SK-N-SH (cell line): ENCODE results near the gene ZP2. TPM values are rescaled to one million over a fixed set of nuclear protein-coding genes. Genes with fewer than 3 reads are reported as not detected.

Experiments
- CTCF ChIA-PET: fragments of 300-600, 350-600 bp; formaldehyde crosslinking; extraction: SDS; loops from one replicate; lab custom pipeline; 2021; lab: Yijun Ruan, JAX
- POLR2A ChIA-PET: fragments of 350-600 bp; sonication (Branson Sonifier 250); formaldehyde crosslinking; extraction: SDS; loops from one replicate; lab custom pipeline; 2020; ENCODE audit warnings: antibody characterized with exemption, inconsistent platforms; lab: Yijun Ruan, JAX
- DNase-seq: peaks from one replicate; pipeline ENCODE4 v3.0.0; 2012
- H2AFZ ChIP-seq: fragments of 200-600 bp; sonication (generic); 2 replicates; pipeline ENCODE4 v1.8.1; 2016; ENCODE audit warnings: antibody characterized with exemption, mild to moderate bottlenecking, low read depth
- H3F3A ChIP-seq: fragments of 200-600 bp; sonication (generic); replicated peaks from 2 replicates; pipeline ENCODE3; 2016; ENCODE audit warnings: antibody characterized with exemption, mild to moderate bottlenecking; ENCODE audit not compliant: insufficient read depth
- H3K27ac ChIP-seq, 2 experiments: fragments of 200-500 bp in 1 of 2; fragments of 200-600 bp in 1 of 2; sonication (Bioruptor generic) in 1 of 2; sonication (generic), shearing (Covaris generic) in 1 of 2; 2 replicates each; pipeline versions ENCODE4 v1.5.1 to v1.6.1; 2014 to 2016; ENCODE audit warnings: low read depth in 2 of 2, inconsistent platforms in 1 of 2, low read length in 1 of 2, mild to moderate bottlenecking in 1 of 2, mixed read lengths in 1 of 2
- H3K27me3 ChIP-seq: fragments of 200-600 bp; sonication (generic), shearing (Covaris generic); 2 replicates; pipeline ENCODE4 v1.6.1; 2016; ENCODE audit warnings: mixed run types; ENCODE audit not compliant: insufficient read depth
- H3K36me3 ChIP-seq, 2 experiments: fragments of 200-500 bp in 1 of 2; fragments of 200-600 bp in 1 of 2; sonication (Bioruptor generic) in 1 of 2; sonication (generic) in 1 of 2; replicated peaks in 1 of 2; 2 replicates each; pipeline versions ENCODE3 to v1.5.1; 2014 to 2016; ENCODE audit warnings: low read length in 1 of 2, mild to moderate bottlenecking in 1 of 2; ENCODE audit not compliant: insufficient read depth in 2 of 2, control insufficient read depth in 1 of 2
- H3K4me1 ChIP-seq, 2 experiments: fragments of 200-500 bp in 1 of 2; fragments of 200-600 bp in 1 of 2; sonication (Bioruptor generic) in 1 of 2; sonication (generic), shearing (Covaris generic) in 1 of 2; 2 replicates each; pipeline versions ENCODE4 v1.5.1 to v1.6.1; 2014 to 2016; ENCODE audit warnings: low read depth in 1 of 2, low read length in 1 of 2, mixed run types in 1 of 2; ENCODE audit not compliant: insufficient read depth in 2 of 2, control insufficient read depth in 1 of 2
- H3K4me2 ChIP-seq: fragments of 200-600 bp; sonication (generic), shearing (Covaris generic); 2 replicates; pipeline ENCODE4 v1.6.1; 2017; ENCODE audit warnings: mixed run types
- H3K4me3 ChIP-seq, 2 experiments: fragments of 200-500 bp in 1 of 2; fragments of 200-600 bp in 1 of 2; sonication (Bioruptor generic) in 1 of 2; sonication (generic), shearing (Covaris generic) in 1 of 2; 2 replicates each; pipeline versions ENCODE4 v1.5.1 to v1.8.1; 2014 to 2016; ENCODE audit warnings: low read depth in 2 of 2, inconsistent platforms in 1 of 2, low read length in 1 of 2, mild to moderate bottlenecking in 1 of 2, mixed read lengths in 1 of 2, moderate library complexity in 1 of 2
- H3K79me2 ChIP-seq: fragments of 200-600 bp; sonication (generic); 2 replicates; pipeline ENCODE4 v1.8.1; 2017; ENCODE audit warnings: mild to moderate bottlenecking; ENCODE audit not compliant: insufficient read depth
- H3K9ac ChIP-seq: fragments of 200-600 bp; sonication (generic); 2 replicates; pipeline ENCODE4 v1.6.1; 2017; ENCODE audit warnings: mixed run types
- H3K9me2 ChIP-seq: fragments of 200-600 bp; sonication (generic); 2 replicates; pipeline ENCODE4 v1.6.1; 2017; ENCODE audit warnings: mixed run types
- H3K9me3 ChIP-seq: fragments of 200-600 bp; sonication (generic); 2 replicates; pipeline ENCODE4 v1.6.1; 2017; ENCODE audit warnings: mixed run types, mild to moderate bottlenecking, moderate library complexity
- H4K20me1 ChIP-seq: fragments of 200-600 bp; sonication (generic); 2 replicates; pipeline ENCODE4 v1.6.1; 2017; ENCODE audit warnings: mild to moderate bottlenecking, mixed run types; ENCODE audit not compliant: insufficient read depth
- CHD2 ChIP-seq: fragments of 150-350 bp; IDR thresholded peaks from 2 replicates; pipeline ENCODE4 v1.6.1; 2018; ENCODE audit warnings: low read length; ENCODE audit not compliant: partially characterized antibody
- CTCF ChIP-seq: fragments of 200-600 bp; sonication (generic); IDR thresholded peaks from 2 replicates; pipeline ENCODE4 v1.6.1; 2017; ENCODE audit warnings: antibody characterized with exemption, mild to moderate bottlenecking, moderate library complexity
- ELF1 ChIP-seq: IDR thresholded peaks from 2 replicates; pipeline ENCODE4 v1.4.0; 2012
- EZH2phosphoT487 ChIP-seq: fragments of 200-600 bp; sonication (generic); IDR thresholded peaks from 2 replicates; pipeline ENCODE4 v1.6.1; 2017; ENCODE audit warnings: low read depth, mixed run types, mild to moderate bottlenecking, antibody characterized with exemption, moderate library complexity, borderline replicate concordance
- FOSL2 ChIP-seq: IDR thresholded peaks from 2 replicates; pipeline ENCODE4 v1.4.0; 2012; ENCODE audit warnings: low read depth, mild to moderate bottlenecking, moderate library complexity, borderline replicate concordance
- FOXJ3 ChIP-seq: sonication (generic); formaldehyde crosslinking; IDR thresholded peaks from 2 replicates; pipeline ENCODE4 v1.5.1; 2020; ENCODE audit warnings: mild to moderate bottlenecking, missing genetic modification reagents
- GABPA ChIP-seq: IDR thresholded peaks from 2 replicates; pipeline ENCODE4 v1.4.0; 2012; ENCODE audit warnings: low read depth, mild to moderate bottlenecking
- GATA2 ChIP-seq: sonication (generic); formaldehyde crosslinking; IDR thresholded peaks from 2 replicates; pipeline ENCODE4 v1.5.0; 2020; ENCODE audit warnings: mild to moderate bottlenecking, missing genetic modification reagents
- JUND ChIP-seq: IDR thresholded peaks from 2 replicates; pipeline ENCODE4 v1.4.0; 2012
- MEF2A ChIP-seq: IDR thresholded peaks from 2 replicates; pipeline ENCODE4 v1.4.0; 2012; ENCODE audit warnings: low read depth, borderline replicate concordance
- MXI1 ChIP-seq: IDR thresholded peaks from 2 replicates; pipeline ENCODE4 v1.6.1; 2012; ENCODE audit warnings: mild to moderate bottlenecking, low read depth, low read length, improper control_type of control experiment
- NFIC ChIP-seq: IDR thresholded peaks from 2 replicates; pipeline ENCODE4 v1.4.0; 2012; ENCODE audit warnings: borderline replicate concordance
- POLR2AphosphoS5 ChIP-seq: IDR thresholded peaks from 2 replicates; pipeline ENCODE4 v1.6.1; 2012; ENCODE audit warnings: low read depth, low read length
- RAD21 ChIP-seq: IDR thresholded peaks from 2 replicates; pipeline ENCODE4 v1.6.1; 2012; ENCODE audit warnings: mild to moderate bottlenecking, low read length
- RCOR1 ChIP-seq: fragments of 150-350 bp; IDR thresholded peaks from 2 replicates; pipeline ENCODE4 v1.6.1; 2017; ENCODE audit warnings: antibody characterized with exemption, low read length
- RXRA ChIP-seq: IDR thresholded peaks from 2 replicates; pipeline ENCODE4 v1.4.0; 2012; ENCODE audit warnings: low read depth, mild to moderate bottlenecking, borderline replicate concordance
- SIN3A ChIP-seq: IDR thresholded peaks from 2 replicates; pipeline ENCODE4 v1.6.1; 2012; ENCODE audit warnings: low read depth, mild to moderate bottlenecking, low read length, moderate library complexity, borderline replicate concordance
- TCF12 ChIP-seq: IDR thresholded peaks from 2 replicates; pipeline ENCODE4 v1.4.0; 2012
- ZBTB33 ChIP-seq: IDR thresholded peaks from 2 replicates; pipeline ENCODE4 v1.4.0; 2012; ENCODE audit warnings: low read depth, borderline replicate concordance
- WGBS: methylation state at CpG from one replicate; pipeline ENCODE4 v1.1.6; 2017; ENCODE audit warnings: low lambda C conversion rate; 5-methylcytosine and 5-hydroxymethylcytosine counted together
- polyA plus RNA-seq, 3 experiments: library from polyadenylated mRNA; depleted of rRNA; stranded (reverse); fragments of >200 nt; gene quantifications; 2 replicates each; pipeline ENCODE4 v1.2.3, GENCODE V29; 2012

Gene ZP2
- polyA plus RNA-seq, 1 of the 3 experiments (the other 2 are of a cell fraction) = not detected

DNA sequence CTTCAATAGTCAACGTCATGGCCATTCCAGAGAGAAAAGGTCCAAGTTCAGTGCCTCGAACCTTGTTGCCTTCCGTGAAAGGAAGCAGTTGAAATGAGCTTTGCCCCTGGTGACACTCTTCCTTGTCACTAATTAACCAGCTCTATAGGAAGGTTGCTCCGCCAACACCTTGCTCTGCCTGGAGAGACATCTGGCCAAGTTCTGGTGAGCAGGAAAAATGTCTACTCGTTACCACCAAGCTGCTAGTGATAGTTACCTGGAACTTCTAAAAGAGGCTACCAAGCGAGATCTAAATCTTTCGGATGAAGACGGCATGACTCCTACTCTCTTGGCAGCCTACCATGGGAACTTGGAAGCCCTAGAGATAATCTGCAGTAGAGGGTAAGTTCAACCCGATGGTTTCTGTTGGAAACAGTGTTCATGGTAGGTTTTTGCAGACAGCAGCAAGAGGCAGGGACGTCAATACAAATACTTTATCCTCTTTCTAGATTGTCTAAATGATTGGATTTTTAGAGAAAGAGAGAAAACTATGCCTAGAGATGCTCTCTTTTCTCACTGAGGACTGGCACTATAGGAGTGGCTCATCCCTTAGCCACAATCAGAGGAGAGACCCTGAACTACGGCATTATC, 22.3 kb upstream of the ZP2 start, which contains the start of gene ANKS4B:
TSS of gene ANKS4B (plus strand) at position 179 of the 630 bp plus-strand sequence. CDS start at position 218, 39 bp downstream.
- ChIA-PET CTCF (no interaction called here), POLR2A (no interaction called here)
- Histone ChIP-seq H3K4me2 (no peak within 1 kb of the TSS), H3K9me3 (no peaks in the 10 kb centered on the region), H3K27ac (no peak within 1 kb of the TSS), H3K9ac (no peak within 1 kb of the TSS), H3K4me1 (no peaks in the 10 kb centered on the region), H3K36me3 (no peaks in the 10 kb centered on the region), H3K9me2 (no peaks in the 10 kb centered on the region), H3K79me2 (no peaks in the 10 kb centered on the region), H4K20me1 (no peaks in the 10 kb centered on the region), H2AFZ (no peak within 1 kb of the TSS), H3K27me3 (no peaks in the 10 kb centered on the region), H3K4me3 (no peak within 1 kb of the TSS), H3F3A (no peaks in the 10 kb centered on the region)
- no peak for DNase-seq
- no peak for TF ChIP-seq ZBTB33
- TF ChIP-seq RXRA = no peak
- no peak for TF ChIP-seq RAD21
- TF ChIP-seq ELF1 = no peak
- WGBS = 55% methylated on average over 11 of the region's 11 CpGs

- no peaks in the 10 kb centered on the region for H4K20me1 ChIP-seq
- ChIA-PET CTCF (no interaction called here), POLR2A (no interaction called here)
- H3K4me3 ChIP-seq = no peak overlapping the region
- no peaks in the 10 kb centered on the region for H3K9me2 ChIP-seq
- no peak overlapping the region for H3K4me2 ChIP-seq
- no peak for DNase-seq
- no peak overlapping the region for H3K27ac ChIP-seq
- no peaks in the 10 kb centered on the region for H3K36me3 ChIP-seq
- H3K9ac ChIP-seq = no peak overlapping the region
- H3F3A ChIP-seq = no peaks in the 10 kb centered on the region
- WGBS = 72% methylated on average over 1 of the region's 1 CpG
- no peaks in the 10 kb centered on the region for H3K79me2 ChIP-seq
- H2AFZ ChIP-seq = no peak overlapping the region
- TF ChIP-seq SIN3A = no peak
- no peak for TF ChIP-seq MXI1
- no peak for TF ChIP-seq EZH2phosphoT487
- TF ChIP-seq FOSL2 = no peak
- no peak for TF ChIP-seq MEF2A
- TF ChIP-seq JUND = no peak
- no peak for TF ChIP-seq RXRA
- no peak for TF ChIP-seq POLR2AphosphoS5
- no peak for TF ChIP-seq RCOR1
- no peak for TF ChIP-seq TCF12
- TF ChIP-seq GATA2 = no peak
- no peak for TF ChIP-seq NFIC
- no peak for TF ChIP-seq ZBTB33
- no peak for TF ChIP-seq FOXJ3 (CRISPR knock-in tag)
- TF ChIP-seq GABPA = no peak
- no peak for TF ChIP-seq CTCF
- no peak for TF ChIP-seq CHD2
- no peaks in the 10 kb centered on the region for H3K27me3 ChIP-seq
- no peaks in the 10 kb centered on the region for H3K9me3 ChIP-seq
- H3K4me1 ChIP-seq = no peaks in the 10 kb centered on the region
Observed at GRCh38 chr16:21233045-21233520, 21.7 kb upstream of the ZP2 start.
